SU-DHL-6 (cell line): ENCODE data around the gene MMAB.

Experiments
- EZH2phosphoT487 ChIP-seq: fragments of 200-600 bp; sonication (generic), shearing (Covaris generic); conservative IDR thresholded peaks from 2 replicates; pipeline ENCODE4 v1.6.1; 2018; ENCODE audit warnings: mild to moderate bottlenecking, antibody characterized with exemption, low read length, moderate library complexity, mixed read lengths
- TF ChIP-seq, protein P1 (sequence below): fragments of 200-600 bp; sonication (generic); IDR thresholded peaks from one replicate; pipeline ENCODE4 v1.5.1; 2017; ENCODE audit warnings: antibody characterized with exemption, mild to moderate bottlenecking, low read length, moderate library complexity; ENCODE audit not compliant: insufficient read depth, poor library complexity, severe bottlenecking

DNA sequence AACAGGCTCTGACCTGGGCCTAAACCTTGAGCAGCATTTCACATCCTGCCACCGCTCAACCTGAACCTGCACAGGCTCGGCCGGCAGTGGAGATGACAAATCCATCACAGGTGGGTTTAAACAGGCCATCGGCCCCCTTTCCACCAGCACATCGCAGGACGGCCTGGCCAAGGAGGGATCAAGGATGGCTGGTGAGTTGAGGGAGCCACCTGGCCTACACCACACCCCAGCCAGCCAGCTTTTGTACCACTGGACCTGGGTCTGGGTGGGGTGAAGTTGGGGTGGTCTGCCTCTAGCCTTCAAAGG, 14.2 kb downstream of the MMAB start:
- TF ChIP-seq, protein P1, sequence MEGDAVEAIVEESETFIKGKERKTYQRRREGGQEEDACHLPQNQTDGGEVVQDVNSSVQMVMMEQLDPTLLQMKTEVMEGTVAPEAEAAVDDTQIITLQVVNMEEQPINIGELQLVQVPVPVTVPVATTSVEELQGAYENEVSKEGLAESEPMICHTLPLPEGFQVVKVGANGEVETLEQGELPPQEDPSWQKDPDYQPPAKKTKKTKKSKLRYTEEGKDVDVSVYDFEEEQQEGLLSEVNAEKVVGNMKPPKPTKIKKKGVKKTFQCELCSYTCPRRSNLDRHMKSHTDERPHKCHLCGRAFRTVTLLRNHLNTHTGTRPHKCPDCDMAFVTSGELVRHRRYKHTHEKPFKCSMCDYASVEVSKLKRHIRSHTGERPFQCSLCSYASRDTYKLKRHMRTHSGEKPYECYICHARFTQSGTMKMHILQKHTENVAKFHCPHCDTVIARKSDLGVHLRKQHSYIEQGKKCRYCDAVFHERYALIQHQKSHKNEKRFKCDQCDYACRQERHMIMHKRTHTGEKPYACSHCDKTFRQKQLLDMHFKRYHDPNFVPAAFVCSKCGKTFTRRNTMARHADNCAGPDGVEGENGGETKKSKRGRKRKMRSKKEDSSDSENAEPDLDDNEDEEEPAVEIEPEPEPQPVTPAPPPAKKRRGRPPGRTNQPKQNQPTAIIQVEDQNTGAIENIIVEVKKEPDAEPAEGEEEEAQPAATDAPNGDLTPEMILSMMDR: no peak
- no peak for TF ChIP-seq EZH2phosphoT487
